Smooth muscle cell of the umbilical artery (primary cell): ENCODE results near the gene HS3ST4. TPM values are rescaled to one million over a fixed set of nuclear protein-coding genes. Genes with fewer than 3 reads are reported as not detected.

Source experiments
- total RNA-seq: library from RNA; depleted of rRNA; stranded (reverse); fragments of >200 nt; gene quantifications from 2 replicates; pipeline ENCODE4 v1.2.3, GENCODE V29; 2014

Gene HS3ST4
- not detected in 2 replicates for total RNA-seq

DNA sequence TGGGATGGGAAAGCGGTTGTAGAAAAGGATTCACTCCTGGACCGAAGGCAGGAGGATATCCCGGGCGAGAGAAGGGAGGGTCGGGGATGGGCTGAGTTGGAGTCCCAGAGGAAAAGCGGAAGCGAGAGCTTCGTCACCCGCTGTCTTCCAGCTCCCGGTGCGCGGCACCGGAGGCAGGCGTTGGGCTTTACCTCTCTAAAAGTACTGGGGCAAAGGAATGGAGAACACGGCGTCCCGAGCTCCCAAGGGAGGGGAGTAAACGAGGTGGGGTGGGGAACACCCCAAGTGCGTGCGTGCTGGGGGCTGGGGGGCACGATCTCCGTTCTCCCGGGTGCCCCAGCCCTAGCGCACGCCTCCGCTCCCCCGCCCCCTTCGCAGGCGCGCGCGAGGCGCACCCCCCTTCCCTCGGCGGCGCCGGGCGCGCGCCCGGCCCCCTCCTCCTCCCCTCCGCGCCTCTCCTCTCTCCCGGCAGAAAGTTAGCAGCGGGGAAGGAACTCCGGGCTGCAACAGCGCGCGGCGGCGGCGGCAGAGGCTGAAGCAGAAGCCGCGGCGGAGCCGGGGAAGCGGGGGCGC is at the start of gene HS3ST4:
Gene HS3ST4 (plus strand): TSS at position 441 of the 573 bp plus-strand sequence.

